PC-3 (cell line): ENCODE measurements around the gene MT3.

ENCODE experiments used
- CTCF ChIP-seq: fragments of 300-600 bp; sonication (generic); conservative IDR thresholded peaks from 2 replicates; pipeline ENCODE4 v1.5.1; 2017; ENCODE audit warnings: antibody characterized with exemption, low read depth, mild to moderate bottlenecking, low read length
- EZH2 ChIP-seq: fragments of 300-600 bp; sonication (generic); IDR thresholded peaks from one replicate; pipeline ENCODE4 v1.6.1; 2017; ENCODE audit warnings: antibody characterized with exemption, mild to moderate bottlenecking, low read length; ENCODE audit not compliant: unreplicated experiment

GRCh38 chr16:56633535-56633934 lies 44.2 kb downstream of the MT3 start:
- no peak for TF ChIP-seq CTCF
- TF ChIP-seq EZH2: no peak
